ENCODE results near the gene CENPA.

Gene CENPA

GRCh38 chr2:26818972-26819371 is 33.1 kb downstream of the CENPA start:
- no peak for DNase-seq (ENCODE audit: low spot score)
- Histone ChIP-seq H3K27ac (no peak overlapping the region), H3K4me3 (no peak overlapping the region)
- TF ChIP-seq, protein P1, sequence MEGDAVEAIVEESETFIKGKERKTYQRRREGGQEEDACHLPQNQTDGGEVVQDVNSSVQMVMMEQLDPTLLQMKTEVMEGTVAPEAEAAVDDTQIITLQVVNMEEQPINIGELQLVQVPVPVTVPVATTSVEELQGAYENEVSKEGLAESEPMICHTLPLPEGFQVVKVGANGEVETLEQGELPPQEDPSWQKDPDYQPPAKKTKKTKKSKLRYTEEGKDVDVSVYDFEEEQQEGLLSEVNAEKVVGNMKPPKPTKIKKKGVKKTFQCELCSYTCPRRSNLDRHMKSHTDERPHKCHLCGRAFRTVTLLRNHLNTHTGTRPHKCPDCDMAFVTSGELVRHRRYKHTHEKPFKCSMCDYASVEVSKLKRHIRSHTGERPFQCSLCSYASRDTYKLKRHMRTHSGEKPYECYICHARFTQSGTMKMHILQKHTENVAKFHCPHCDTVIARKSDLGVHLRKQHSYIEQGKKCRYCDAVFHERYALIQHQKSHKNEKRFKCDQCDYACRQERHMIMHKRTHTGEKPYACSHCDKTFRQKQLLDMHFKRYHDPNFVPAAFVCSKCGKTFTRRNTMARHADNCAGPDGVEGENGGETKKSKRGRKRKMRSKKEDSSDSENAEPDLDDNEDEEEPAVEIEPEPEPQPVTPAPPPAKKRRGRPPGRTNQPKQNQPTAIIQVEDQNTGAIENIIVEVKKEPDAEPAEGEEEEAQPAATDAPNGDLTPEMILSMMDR (IDR thresholded peaks at IDR 0.05), result no peak

DNA sequence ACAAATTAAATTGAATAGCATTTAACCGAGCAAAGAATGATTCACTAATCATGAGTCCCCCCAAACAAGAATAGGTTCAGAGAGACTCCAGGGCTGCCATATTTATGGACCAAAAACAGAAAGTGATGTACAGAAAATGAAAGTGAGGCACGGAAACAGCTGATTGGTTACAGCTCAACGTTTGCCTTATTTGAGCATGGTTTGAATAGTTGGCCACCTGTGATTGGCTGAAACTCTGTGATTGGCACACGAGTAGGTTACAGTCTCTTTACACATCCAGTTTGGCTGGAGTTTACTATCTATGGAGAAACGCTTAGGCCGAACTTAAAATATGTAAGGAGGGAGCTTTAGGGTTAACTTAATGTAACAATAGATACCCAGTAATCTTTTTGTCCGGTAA is 35.1 kb downstream of the CENPA start:
- Histone ChIP-seq H3K27ac (no peak overlapping the region), H3K4me3 (no peak overlapping the region)
- DNase-seq (ENCODE audit: low spot score), result no peak
- TF ChIP-seq, protein P1 (IDR thresholded peaks at IDR 0.05), result no peak

GRCh38 chr2:26822877-26823276 is 37.0 kb downstream of the CENPA start:
- no peak overlapping the region for H3K27ac ChIP-seq
- TF ChIP-seq, protein P1 (IDR thresholded peaks at IDR 0.05), result no peak
- no peak overlapping the region for H3K4me3 ChIP-seq
- no peak for DNase-seq (ENCODE audit: low spot score)

DNA sequence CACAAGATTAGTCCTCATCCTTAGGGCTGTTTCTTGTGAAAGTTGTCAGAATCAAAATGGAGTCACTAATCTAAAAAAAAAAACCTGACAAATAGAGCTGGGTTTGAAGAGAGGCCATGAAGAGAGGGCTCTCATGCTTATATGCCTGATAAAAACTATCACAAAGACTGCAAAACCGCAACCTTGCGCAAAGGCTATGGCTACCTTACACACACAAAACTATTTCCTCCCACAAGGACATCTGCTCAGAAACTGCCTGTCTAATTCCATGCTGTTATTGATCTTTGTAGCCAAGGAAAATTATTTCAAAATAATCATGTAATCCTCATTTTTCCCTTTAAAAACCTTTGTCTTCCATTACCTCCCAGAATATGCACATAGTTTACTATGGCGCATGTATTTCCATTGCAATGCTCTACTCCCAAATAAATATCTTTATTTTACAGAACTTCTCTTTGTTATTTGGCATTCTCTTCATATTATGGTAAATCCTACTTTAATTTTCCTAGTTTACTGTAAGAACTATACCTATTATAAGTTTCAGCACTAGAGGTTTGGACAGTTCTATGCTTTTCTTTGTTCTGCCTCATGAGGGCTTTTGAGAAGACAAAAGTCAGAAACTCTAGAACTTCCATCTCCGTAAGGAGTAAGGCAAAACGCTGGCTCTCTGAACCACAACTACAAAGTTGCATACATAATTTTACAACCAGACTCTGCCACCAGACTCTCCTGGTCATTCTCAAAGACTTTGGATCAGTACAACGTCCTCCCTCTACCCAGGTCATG is 52.5 kb downstream of the CENPA start:
- H3K27ac ChIP-seq, result no peak overlapping the region
- TF ChIP-seq, protein P1 (IDR thresholded peaks at IDR 0.05), result no peak
- H3K4me3 ChIP-seq, result no peak overlapping the region
- DNase-seq (ENCODE audit: low spot score), result no peak

GRCh38 chr2:26840937-26841610 is 55.2 kb downstream of the CENPA start:
- no peak for DNase-seq (ENCODE audit: low spot score)
- Histone ChIP-seq H3K27ac (no peak overlapping the region), H3K4me3 (no peak overlapping the region)
- TF ChIP-seq, protein P1 (IDR thresholded peaks at IDR 0.05), result no peak

DNA sequence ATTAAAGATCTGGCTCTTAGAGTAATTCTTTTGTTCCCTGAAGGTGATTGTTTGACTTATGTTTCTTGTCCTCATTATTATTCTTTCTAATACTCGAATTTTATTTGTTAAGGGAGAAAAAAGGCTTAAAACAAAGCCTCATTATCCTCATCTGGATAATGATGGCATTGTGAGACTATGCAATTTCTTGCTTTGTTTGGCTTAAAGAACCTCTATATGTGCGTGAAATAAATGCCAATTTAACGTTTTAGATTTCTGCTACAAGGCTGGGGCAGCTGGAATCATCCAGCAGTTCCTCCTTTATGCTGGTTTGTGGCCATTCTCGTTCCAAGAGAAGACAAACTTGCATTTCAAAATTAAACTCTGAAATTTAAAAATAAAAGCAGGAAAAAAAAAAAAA is 57.2 kb downstream of the CENPA start:
- Histone ChIP-seq H3K4me3 (no peak overlapping the region), H3K27ac (no peak overlapping the region)
- no peak for DNase-seq (ENCODE audit: low spot score)
- TF ChIP-seq, protein P1 (IDR thresholded peaks at IDR 0.05), result no peak
